Stimulated activated CD4-positive, alpha-beta T cell treated with anti-CD3 and anti-CD28 coated beads, Interleukin-2, amount 100 ng/mL, for 48 hours (primary cell): ENCODE measurements around the gene RASSF6.
"Not testable (repeated sequence)": the region's sequence is repeated elsewhere in the genome, so short reads cannot be mapped to it uniquely, and the experiment has no call there.

Source experiments
- DNase-seq, 2 donors: peaks; one replicate each; pipeline ENCODE4 v3.0.0-alpha.2; 2020

RASSF6 gene, protein sequence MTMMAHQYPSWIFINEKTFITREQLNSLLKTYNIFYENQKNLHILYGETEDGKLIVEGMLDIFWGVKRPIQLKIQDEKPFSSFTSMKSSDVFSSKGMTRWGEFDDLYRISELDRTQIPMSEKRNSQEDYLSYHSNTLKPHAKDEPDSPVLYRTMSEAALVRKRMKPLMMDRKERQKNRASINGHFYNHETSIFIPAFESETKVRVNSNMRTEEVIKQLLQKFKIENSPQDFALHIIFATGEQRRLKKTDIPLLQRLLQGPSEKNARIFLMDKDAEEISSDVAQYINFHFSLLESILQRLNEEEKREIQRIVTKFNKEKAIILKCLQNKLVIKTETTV

GRCh38 chr4:73620115-73620792 is at the start of gene RASSF6:
RASSF6 (minus strand) TSS chr4:73620436; CDS start chr4:73611795, 8,641 bp downstream.
- DNase-seq, result peak in 1 of 2 donors; percentile 2

GRCh38 chr4:73669410-73670183 is 49.4 kb upstream of the RASSF6 start:
- DNase-seq, result no peak

GRCh38 chr4:73668782-73669201 is 48.6 kb upstream of the RASSF6 start:
- DNase-seq, result no peak

GRCh38 chr4:73665924-73666323 is 45.7 kb upstream of the RASSF6 start:
- not testable (repeated sequence) for DNase-seq

DNA sequence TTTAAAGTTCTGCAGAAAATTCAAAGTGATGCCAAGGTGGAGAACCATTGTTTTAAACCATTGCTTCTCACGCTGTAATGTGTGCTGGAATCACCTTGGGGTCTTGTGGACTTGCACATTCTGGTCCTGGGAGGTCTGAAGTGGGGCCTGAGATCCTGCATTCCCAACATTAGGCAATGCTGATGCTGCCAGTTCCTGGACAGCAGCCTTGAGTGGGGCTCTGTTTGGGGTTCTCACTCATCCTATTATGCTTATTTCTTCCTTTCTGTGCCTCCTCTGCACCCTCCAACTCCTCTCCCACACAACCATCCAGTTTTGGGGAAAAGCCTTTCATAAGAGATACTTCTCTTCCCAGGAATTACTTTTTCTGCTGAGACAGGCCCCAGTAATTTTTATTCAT is 44.2 kb upstream of the RASSF6 start:
- no peak for DNase-seq

DNA sequence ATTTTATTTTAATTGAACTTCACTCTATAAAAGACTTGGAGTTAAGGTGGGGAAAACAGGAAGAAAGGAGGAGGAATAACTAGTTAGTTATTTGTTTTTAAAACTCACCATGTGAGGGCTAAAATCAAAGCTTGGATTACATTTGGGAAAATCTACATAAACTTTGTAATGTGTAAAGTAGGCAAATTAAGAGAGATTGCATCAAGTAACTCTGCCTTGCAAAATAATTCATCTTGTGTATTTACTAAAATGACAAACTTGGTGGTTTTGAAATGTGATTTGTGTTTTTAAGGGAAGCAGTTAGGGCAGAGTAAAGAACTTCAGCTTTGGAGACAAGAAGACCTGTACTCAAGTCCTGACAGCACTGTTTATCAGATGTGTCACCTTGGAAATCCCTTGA is 43.3 kb upstream of the RASSF6 start:
- DNase-seq, result no peak

DNA sequence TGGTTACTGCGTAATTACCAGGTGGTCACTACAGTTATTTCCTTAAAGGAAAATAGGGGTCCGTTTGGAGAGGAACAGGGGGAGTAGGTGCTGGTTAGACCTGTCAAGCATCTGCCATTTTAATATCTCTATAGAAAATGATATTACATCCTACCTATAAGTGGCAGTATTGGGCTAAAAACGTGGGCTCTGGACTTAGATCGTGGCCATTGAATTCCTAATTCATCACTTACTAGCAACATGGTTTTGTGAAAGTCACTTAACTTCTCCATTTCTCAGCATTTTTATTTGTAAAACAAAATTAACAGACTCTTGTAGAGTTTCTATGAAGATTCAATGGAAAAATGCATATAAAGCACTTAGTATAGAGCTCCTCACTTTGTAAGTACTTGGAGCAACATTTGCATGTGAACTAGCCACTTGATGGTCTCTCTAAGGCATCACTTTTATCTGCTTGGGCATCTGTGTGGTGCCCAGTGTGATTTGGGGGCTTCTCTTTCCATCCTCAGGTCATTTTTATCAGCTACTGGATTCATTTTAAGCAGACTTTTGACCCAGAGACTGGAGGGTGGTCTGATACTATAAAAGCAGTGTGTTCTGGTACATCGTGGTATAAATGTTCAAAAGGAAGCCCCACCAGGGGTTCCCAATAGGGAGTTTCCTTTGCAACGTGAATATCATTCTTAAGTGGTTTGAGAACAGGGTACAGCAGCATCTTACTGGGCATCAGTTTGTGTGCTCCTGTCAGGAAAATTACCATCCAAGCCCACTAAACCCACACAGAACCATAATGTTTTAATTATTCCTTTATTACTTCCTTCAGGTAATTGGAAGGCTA is 42.7 kb upstream of the RASSF6 start:
- DNase-seq, result no peak

- no peak for DNase-seq
Observed at GRCh38 chr4:73661646-73662119, 41.4 kb upstream of the RASSF6 start.

DNA sequence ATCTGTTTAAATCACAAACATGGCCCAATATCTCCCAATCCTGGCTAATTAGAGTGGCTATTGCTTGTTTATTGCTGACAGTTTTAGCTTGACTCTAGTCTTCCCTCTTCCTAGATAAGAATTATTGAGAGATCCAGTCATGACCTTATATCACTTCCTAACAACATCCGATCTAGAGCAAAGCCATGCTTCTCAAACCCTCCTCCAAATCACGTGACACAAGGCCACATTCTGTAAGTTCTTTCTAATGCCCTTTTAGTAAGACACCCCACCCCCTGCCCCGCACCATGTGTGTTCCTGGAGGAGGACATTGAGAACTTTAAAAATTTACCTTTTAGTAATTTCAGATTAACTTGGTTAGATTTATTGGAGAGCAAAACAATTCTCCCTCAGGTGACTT is 40.6 kb upstream of the RASSF6 start:
- DNase-seq, result no peak

GRCh38 chr4:73653695-73654106 is 33.5 kb upstream of the RASSF6 start:
- DNase-seq, result no peak

DNA sequence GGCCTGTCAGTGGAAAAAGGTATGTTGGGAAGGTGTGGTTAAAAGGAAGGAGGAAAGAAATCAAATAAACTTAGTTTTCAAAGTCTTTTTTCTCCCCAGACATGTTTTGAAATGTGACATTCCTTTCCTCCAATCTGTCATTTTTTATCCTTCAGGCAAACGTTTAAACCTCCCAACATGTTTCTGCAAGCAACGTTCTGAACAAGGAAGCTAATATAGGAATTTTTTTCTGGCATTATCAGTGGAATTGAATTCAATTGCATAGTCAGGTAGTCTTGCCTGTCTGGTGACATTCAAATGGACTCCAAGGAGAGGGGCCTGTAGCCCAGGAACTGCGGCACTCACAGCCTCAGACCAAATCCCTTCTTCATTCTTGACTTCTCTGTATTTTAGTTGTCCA is 30.0 kb upstream of the RASSF6 start:
- DNase-seq, result no peak

GRCh38 chr4:73648478-73648877 is 28.2 kb upstream of the RASSF6 start:
- DNase-seq, result no peak

- DNase-seq, result no peak
Observed at GRCh38 chr4:73646117-73646516, 25.9 kb upstream of the RASSF6 start.

DNA sequence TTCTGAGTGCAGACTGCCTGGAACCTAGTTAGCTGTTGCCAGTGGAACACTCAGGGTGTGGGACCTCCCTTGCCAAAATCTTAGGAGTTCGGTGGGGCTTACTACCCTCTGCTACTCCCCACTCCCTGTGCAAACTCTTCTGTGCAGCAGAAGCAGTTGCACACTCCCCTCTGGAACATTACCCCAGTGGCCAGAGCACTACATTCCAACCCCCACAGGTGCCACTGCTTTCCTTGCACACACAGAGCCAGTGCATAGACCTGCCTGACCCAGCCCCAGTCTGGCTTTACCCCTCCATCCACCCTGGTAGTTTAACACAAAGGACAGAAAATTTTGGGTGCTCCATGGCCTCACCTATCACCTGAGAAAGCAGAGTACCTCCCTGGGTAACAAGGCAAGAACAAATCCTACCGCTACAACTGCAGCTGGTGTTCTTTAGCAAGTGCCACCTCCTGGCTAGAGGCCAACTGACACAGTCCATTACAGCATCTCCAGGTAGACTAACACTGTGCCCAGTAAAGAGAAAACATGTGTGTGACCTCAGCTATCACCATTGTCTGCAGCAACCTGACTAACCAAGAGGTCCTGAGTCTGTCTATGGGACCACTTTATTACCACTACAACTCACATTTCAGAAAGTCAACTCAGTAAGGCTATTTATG is 11.5 kb upstream of the RASSF6 start:
- no peak for DNase-seq

GRCh38 chr4:73628834-73629233 is 8.6 kb upstream of the RASSF6 start:
- not testable (repeated sequence) for DNase-seq

DNA sequence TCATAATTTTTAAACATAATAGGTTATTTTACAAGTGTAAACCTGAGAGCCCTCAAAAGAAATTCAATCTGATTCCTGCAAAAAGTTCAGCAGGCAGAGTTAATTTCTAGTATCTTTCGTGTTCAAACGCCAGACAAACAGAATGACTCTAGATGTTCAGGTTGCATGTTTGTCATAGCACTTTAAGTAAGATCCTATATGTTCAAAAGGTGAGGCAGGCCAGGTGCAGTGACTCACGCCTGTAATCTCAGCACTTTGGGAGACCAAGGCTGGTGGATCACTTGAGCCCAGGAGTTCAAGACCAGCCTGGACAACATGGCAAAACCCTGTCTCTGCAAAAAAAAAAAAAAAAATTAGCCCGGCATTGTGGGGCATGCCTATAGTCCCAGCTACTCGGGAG is 1.1 kb upstream of the RASSF6 start:
- DNase-seq, result no peak

- no peak for DNase-seq
Observed at GRCh38 chr4:73619346-73619745, 890 bp downstream of the RASSF6 start.

GRCh38 chr4:73617256-73617655 is 3.0 kb downstream of the RASSF6 start:
- DNase-seq, result no peak

GRCh38 chr4:73615613-73616012 is 4.6 kb downstream of the RASSF6 start:
- DNase-seq, result no peak

- DNase-seq, result no peak
Observed at GRCh38 chr4:73614311-73614867, 5.8 kb downstream of the RASSF6 start.

- no peak for DNase-seq
Observed at GRCh38 chr4:73613130-73613529, 7.1 kb downstream of the RASSF6 start.

GRCh38 chr4:73612032-73612431 is 8.2 kb downstream of the RASSF6 start:
- no peak for DNase-seq
